Measurements from ENCODE around the gene TBRG4.

GRCh38 chr7:45119550-45119949 lies 8.1 kb upstream of the TBRG4 start:
- no peak for TF ChIP-seq CTCF (IDR thresholded peaks at IDR 0.05)
- no peak for TF ChIP-seq POLR2A (IDR thresholded peaks at IDR 0.05)
